NB4 (cell line): ENCODE data around the gene SCAMP1.

Experiments used
- DNase-seq: peaks from one replicate; pipeline ENCODE4 v3.0.0; 2010; ENCODE audit warnings: low read depth
- H3K4me3 ChIP-seq: one replicate; pipeline ENCODE4 v1.5.1; 2011; ENCODE audit warnings: mild to moderate bottlenecking, low read depth, low read length, moderate library complexity
- MAX ChIP-seq: IDR thresholded peaks from 2 replicates; pipeline ENCODE4 v1.6.1; 2011; ENCODE audit warnings: low read depth, low read length
- MYC ChIP-seq: IDR thresholded peaks from 2 replicates; pipeline ENCODE4 v1.6.1; 2011; ENCODE audit warnings: low read depth, low read length
- POLR2A ChIP-seq: IDR thresholded peaks from 2 replicates; pipeline ENCODE4 v1.6.1; 2011; ENCODE audit warnings: mild to moderate bottlenecking; ENCODE audit not compliant: insufficient read length; ENCODE audit errors: extremely low read depth
- TF ChIP-seq, protein P1 (sequence below): IDR thresholded peaks from one replicate; pipeline ENCODE4 v1.5.1; 2012; ENCODE audit warnings: low read depth, low read length

SCAMP1 gene

GRCh38 chr5:78335976-78336375 lies 24.4 kb upstream of the SCAMP1 start:
- no peak for DNase-seq
- TF ChIP-seq, protein P1, sequence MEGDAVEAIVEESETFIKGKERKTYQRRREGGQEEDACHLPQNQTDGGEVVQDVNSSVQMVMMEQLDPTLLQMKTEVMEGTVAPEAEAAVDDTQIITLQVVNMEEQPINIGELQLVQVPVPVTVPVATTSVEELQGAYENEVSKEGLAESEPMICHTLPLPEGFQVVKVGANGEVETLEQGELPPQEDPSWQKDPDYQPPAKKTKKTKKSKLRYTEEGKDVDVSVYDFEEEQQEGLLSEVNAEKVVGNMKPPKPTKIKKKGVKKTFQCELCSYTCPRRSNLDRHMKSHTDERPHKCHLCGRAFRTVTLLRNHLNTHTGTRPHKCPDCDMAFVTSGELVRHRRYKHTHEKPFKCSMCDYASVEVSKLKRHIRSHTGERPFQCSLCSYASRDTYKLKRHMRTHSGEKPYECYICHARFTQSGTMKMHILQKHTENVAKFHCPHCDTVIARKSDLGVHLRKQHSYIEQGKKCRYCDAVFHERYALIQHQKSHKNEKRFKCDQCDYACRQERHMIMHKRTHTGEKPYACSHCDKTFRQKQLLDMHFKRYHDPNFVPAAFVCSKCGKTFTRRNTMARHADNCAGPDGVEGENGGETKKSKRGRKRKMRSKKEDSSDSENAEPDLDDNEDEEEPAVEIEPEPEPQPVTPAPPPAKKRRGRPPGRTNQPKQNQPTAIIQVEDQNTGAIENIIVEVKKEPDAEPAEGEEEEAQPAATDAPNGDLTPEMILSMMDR: no peak
- no peak for TF ChIP-seq MYC
- TF ChIP-seq POLR2A: no peak
- TF ChIP-seq MAX: no peak
- H3K4me3 ChIP-seq: no peak overlapping the region

DNA sequence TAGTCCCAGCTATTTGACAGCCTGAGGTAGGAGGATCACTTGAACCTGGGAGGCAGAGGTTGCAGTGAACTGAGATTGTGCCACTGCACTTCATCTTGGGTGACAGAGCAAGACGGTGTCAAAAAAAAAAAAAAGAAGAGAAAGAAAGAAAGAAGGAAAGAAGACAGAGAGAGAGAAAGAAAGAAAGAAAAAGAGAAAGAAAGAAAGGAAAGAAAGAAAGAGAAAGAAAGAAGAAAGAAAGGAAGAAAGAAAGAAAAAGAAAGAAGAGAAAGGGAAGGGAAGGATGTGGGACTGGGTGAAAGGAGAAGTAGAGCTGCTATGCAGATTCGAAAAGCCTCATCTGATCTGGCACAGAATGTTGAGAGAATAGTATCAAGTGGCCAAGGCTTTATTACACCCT lies 23.7 kb upstream of the SCAMP1 start:
- no peak for TF ChIP-seq MAX
- TF ChIP-seq, protein P1: no peak
- TF ChIP-seq MYC: no peak
- TF ChIP-seq POLR2A: no peak
- no peak for DNase-seq
- H3K4me3 ChIP-seq: no peak overlapping the region

- H3K4me3 ChIP-seq: no peak overlapping the region
- DNase-seq: no peak
- TF ChIP-seq MYC (no peak), POLR2A (no peak), MAX (no peak)
- TF ChIP-seq, protein P1: no peak
These were observed 20.6 kb upstream of the SCAMP1 start for GRCh38 chr5:78339617-78340436.

GRCh38 chr5:78341440-78341839 lies 19.0 kb upstream of the SCAMP1 start:
- no peak for DNase-seq
- H3K4me3 ChIP-seq: no peak overlapping the region
- no peak for TF ChIP-seq POLR2A
- TF ChIP-seq MYC: no peak
- no peak for TF ChIP-seq MAX
- TF ChIP-seq, protein P1: no peak

DNA sequence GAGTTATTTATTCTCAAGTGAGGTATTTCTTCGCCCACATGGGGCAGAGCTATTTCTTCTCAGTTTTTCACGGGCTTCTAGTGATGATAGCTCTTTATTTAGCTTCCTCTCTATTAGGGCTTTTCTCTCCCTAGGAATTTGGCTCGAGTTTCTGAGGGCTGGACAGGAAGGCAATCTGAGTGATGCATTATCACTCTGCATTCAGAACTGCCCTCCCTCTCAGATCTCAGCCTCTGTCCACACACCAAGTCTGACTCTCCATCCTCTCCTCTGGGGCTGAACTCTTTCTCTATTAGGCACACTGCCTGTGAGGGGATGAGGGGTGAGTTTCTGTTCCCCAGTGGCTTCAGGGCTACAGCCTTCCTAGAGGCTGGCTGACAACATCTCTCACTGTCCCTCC lies 14.9 kb upstream of the SCAMP1 start:
- TF ChIP-seq MAX (no peak), MYC (no peak), POLR2A (no peak)
- TF ChIP-seq, protein P1: no peak
- no peak for DNase-seq
- no peak overlapping the region for H3K4me3 ChIP-seq
